ENCODE measurements around the gene AFF3.

GRCh38 chr2:100019499-100019898, 122.9 kb downstream of the AFF3 start:
- no peak for TF ChIP-seq TAF1 (IDR thresholded peaks at IDR 0.05; ENCODE audit: borderline replicate concordance, insufficient read depth, low read length)
- no peak for TF ChIP-seq POLR2AphosphoS5 (IDR thresholded peaks at IDR 0.05; ENCODE audit: low read depth, low read length)
- TF ChIP-seq SIN3A (IDR thresholded peaks at IDR 0.05; ENCODE audit: borderline replicate concordance, insufficient read depth, low read length): no peak
- TF ChIP-seq REST (IDR thresholded peaks at IDR 0.05; ENCODE audit: insufficient read depth in 1 of 2, low read depth in 2 of 2, low read length in 2 of 2): no peak

Measured in PFSK-1 (cell line).